Measurements from ENCODE around the gene CBARP. TPM values are rescaled to one million over a fixed set of nuclear protein-coding genes. Genes with fewer than 3 reads are reported as not detected.

The CBARP gene
- total and polyA plus RNA-seq, 9 of the 15 experiments (the other 6 are each of a cell fraction or from before 2014, with no cell fraction given), result 0.03 to 8.9 (median 1.2) TPM; not detected in 1

DNA sequence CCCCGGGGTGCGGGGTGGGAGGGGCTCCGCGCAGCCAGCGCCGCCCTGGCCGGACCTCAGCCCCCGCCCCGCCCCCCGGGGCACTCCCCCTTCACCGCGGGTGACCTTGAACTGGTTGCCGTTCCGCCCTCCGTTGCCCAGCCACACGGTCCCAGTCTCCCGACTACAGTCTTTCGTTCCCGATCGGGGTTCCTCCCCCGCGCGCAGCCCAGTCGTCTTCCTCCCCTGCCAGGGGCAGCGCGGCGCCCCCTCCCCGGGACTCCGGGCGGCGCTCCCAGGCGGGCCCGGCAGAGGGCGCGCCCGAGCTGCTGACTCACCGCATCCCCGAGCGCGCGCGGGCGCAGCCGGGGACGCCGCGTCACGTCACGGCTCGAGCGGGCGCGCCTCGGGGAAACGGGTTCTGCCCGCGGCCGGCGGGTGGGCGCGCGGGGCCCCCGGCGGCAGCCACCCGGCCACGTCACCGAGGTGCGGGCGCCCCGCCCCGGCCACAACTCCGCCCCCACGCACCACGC, 11.0 kb upstream of the CBARP start (continued):
- TF ChIP-seq, protein P1, sequence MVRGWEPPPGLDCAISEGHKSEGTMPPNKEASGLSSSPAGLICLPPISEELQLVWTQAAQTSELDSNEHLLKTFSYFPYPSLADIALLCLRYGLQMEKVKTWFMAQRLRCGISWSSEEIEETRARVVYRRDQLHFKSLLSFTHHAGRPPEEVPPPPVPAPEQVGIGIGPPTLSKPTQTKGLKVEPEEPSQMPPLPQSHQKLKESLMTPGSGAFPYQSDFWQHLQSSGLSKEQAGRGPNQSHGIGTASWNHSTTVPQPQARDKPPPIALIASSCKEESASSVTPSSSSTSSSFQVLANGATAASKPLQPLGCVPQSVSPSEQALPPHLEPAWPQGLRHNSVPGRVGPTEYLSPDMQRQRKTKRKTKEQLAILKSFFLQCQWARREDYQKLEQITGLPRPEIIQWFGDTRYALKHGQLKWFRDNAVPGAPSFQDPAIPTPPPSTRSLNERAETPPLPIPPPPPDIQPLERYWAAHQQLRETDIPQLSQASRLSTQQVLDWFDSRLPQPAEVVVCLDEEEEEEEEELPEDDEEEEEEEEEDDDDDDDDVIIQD (CRISPR knock-in tag; IDR thresholded peaks at IDR 0.05), result no peak
- no peak for TF ChIP-seq ZNF778 (CRISPR knock-in tag; IDR thresholded peaks at IDR 0.05)
- TF ChIP-seq HIVEP1 (CRISPR knock-in tag; IDR thresholded peaks at IDR 0.05), result no peak
- TF ChIP-seq IRF2 (CRISPR knock-in tag; IDR thresholded peaks at IDR 0.05), result no peak
- TF ChIP-seq HLTF (IDR thresholded peaks at IDR 0.05), result no peak
- peak; percentile 97 for TF ChIP-seq FOSL1 (tag; conservative IDR thresholded peaks at IDR 0.05)
- peak; percentile 75 for TF ChIP-seq HMGN3 (IDR thresholded peaks at IDR 0.05; ENCODE audit: borderline replicate concordance, extremely low read depth, insufficient read length, low read depth, low read length)
- TF ChIP-seq ZNF431 (CRISPR knock-in tag; IDR thresholded peaks at IDR 0.05), result no peak
- peak; percentile 98 for TF ChIP-seq ZBTB7A (IDR thresholded peaks at IDR 0.05; ENCODE audit: borderline replicate concordance, control insufficient read depth, low read depth, low read length)
- no peak for TF ChIP-seq ZNF224 (CRISPR knock-in tag; IDR thresholded peaks at IDR 0.05)
- TF ChIP-seq TAF1 (IDR thresholded peaks at IDR 0.05; ENCODE audit: control insufficient read depth, extremely low read depth, insufficient read depth, low read length, severe bottlenecking), result peak; percentile 9
- TF ChIP-seq SMC3 (conservative IDR thresholded peaks at IDR 0.05; ENCODE audit: insufficient read depth, low read depth, low read length), result peak; percentile 37
- no peak for TF ChIP-seq PHB2 (IDR thresholded peaks at IDR 0.05; ENCODE audit: low read depth)
- no peak for TF ChIP-seq GABPB2 (CRISPR knock-in tag; conservative IDR thresholded peaks at IDR 0.05)
- no peak for TF ChIP-seq THRAP3 (IDR thresholded peaks at IDR 0.05; ENCODE audit: borderline replicate concordance)
- TF ChIP-seq EGR1 (conservative IDR thresholded peaks at IDR 0.05), result peak; percentile 74
- TF ChIP-seq ARHGAP35 (IDR thresholded peaks at IDR 0.05; ENCODE audit: partially characterized antibody), result no peak
- no peak for TF ChIP-seq FOXA3 (CRISPR knock-in tag; conservative IDR thresholded peaks at IDR 0.05 in 1 of 2, IDR thresholded peaks at IDR 0.05 in 1 of 2)
- TF ChIP-seq ZNF232 (CRISPR knock-in tag; IDR thresholded peaks at IDR 0.05), result no peak
- TF ChIP-seq, protein P2, sequence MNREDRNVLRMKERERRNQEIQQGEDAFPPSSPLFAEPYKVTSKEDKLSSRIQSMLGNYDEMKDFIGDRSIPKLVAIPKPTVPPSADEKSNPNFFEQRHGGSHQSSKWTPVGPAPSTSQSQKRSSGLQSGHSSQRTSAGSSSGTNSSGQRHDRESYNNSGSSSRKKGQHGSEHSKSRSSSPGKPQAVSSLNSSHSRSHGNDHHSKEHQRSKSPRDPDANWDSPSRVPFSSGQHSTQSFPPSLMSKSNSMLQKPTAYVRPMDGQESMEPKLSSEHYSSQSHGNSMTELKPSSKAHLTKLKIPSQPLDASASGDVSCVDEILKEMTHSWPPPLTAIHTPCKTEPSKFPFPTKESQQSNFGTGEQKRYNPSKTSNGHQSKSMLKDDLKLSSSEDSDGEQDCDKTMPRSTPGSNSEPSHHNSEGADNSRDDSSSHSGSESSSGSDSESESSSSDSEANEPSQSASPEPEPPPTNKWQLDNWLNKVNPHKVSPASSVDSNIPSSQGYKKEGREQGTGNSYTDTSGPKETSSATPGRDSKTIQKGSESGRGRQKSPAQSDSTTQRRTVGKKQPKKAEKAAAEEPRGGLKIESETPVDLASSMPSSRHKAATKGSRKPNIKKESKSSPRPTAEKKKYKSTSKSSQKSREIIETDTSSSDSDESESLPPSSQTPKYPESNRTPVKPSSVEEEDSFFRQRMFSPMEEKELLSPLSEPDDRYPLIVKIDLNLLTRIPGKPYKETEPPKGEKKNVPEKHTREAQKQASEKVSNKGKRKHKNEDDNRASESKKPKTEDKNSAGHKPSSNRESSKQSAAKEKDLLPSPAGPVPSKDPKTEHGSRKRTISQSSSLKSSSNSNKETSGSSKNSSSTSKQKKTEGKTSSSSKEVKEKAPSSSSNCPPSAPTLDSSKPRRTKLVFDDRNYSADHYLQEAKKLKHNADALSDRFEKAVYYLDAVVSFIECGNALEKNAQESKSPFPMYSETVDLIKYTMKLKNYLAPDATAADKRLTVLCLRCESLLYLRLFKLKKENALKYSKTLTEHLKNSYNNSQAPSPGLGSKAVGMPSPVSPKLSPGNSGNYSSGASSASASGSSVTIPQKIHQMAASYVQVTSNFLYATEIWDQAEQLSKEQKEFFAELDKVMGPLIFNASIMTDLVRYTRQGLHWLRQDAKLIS (CRISPR knock-in tag; IDR thresholded peaks at IDR 0.05), result peak; percentile 66; the same call in 1 of the 2 replicates
- TF ChIP-seq, protein P3, sequence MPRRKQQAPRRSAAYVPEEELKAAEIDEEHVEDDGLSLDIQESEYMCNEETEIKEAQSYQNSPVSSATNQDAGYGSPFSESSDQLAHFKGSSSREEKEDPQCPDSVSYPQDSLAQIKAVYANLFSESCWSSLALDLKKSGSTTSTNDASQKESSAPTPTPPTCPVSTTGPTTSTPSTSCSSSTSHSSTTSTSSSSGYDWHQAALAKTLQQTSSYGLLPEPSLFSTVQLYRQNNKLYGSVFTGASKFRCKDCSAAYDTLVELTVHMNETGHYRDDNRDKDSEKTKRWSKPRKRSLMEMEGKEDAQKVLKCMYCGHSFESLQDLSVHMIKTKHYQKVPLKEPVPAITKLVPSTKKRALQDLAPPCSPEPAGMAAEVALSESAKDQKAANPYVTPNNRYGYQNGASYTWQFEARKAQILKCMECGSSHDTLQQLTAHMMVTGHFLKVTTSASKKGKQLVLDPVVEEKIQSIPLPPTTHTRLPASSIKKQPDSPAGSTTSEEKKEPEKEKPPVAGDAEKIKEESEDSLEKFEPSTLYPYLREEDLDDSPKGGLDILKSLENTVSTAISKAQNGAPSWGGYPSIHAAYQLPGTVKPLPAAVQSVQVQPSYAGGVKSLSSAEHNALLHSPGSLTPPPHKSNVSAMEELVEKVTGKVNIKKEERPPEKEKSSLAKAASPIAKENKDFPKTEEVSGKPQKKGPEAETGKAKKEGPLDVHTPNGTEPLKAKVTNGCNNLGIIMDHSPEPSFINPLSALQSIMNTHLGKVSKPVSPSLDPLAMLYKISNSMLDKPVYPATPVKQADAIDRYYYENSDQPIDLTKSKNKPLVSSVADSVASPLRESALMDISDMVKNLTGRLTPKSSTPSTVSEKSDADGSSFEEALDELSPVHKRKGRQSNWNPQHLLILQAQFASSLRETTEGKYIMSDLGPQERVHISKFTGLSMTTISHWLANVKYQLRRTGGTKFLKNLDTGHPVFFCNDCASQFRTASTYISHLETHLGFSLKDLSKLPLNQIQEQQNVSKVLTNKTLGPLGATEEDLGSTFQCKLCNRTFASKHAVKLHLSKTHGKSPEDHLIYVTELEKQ (CRISPR knock-in tag; IDR thresholded peaks at IDR 0.05), result no peak

All from K562 (cell line).